GM12878 (cell line): ENCODE results near the gene SPATA3. TPM values are rescaled to one million over a fixed set of nuclear protein-coding genes. Genes with fewer than 3 reads are reported as not detected.

Experiments
- ATAC-seq: fragments of 200-7000 bp; cut with Tn5 transposase; 3 replicates; pipeline ENCODE4 v1.9.1; 2020; ENCODE audit warnings: mild to moderate bottlenecking, moderate library complexity
- BruUV-seq: library from RNA; stranded (reverse); fragments of 400-500 nt; replicated peaks from 2 replicates; lab custom pipeline; 2021; lab: Mats Ljungman, UMichigan
- CTCF ChIA-PET: fragments of 300-600 bp; sonication (Branson Sonifier 250); formaldehyde crosslinking; extraction: SDS; loops from one replicate; lab custom pipeline; 2021; ENCODE audit warnings: inconsistent platforms; lab: Yijun Ruan, JAX
- POLR2A ChIA-PET: fragments of 350-600 bp; formaldehyde crosslinking; extraction: SDS; loops from one replicate; lab custom pipeline; 2021; ENCODE audit warnings: inconsistent platforms; lab: Charles Lee
- RAD21 ChIA-PET: fragments of 300-600 bp; sonication (Branson Sonifier 250); formaldehyde crosslinking; loops from one replicate; lab custom pipeline; 2023; ENCODE audit warnings: antibody characterized with exemption; ENCODE audit not compliant: unreplicated experiment; lab: Charles Lee
- SMC1A ChIA-PET: fragments of 300-600 bp; sonication (Branson Sonifier 250); formaldehyde crosslinking; loops from one replicate; lab custom pipeline; 2023; ENCODE audit not compliant: unreplicated experiment, uncharacterized antibody; lab: Charles Lee
- DNase-seq: peaks from one replicate; pipeline ENCODE4 v3.0.0-alpha.2; 2011; ENCODE audit warnings: low read depth, low spot score
- FAIRE-seq: peaks from 3 replicates; lab custom pipeline; 2011; peaks lifted over from hg19 to GRCh38; lab: Jason Lieb, UNC
- H2AFZ ChIP-seq: 2 replicates; pipeline ENCODE4 v1.6.0; 2011; ENCODE audit warnings: low read depth, low read length, control low read depth; ENCODE audit not compliant: control insufficient read depth
- H3K27ac ChIP-seq: 2 replicates; pipeline ENCODE4 v1.5.1; 2011; ENCODE audit warnings: control low read depth; ENCODE audit not compliant: control insufficient read depth, insufficient read depth
- H3K27me3 ChIP-seq, 2 experiments: replicated peaks in 1 of 2; 2 replicates each; pipeline versions ENCODE4 v1.6.0 to v1.6.1; 2011; ENCODE audit warnings: low read length in 1 of 2; ENCODE audit not compliant: control insufficient read depth in 2 of 2, insufficient read depth in 2 of 2
- H3K36me3 ChIP-seq, 2 experiments: 2 replicates each; pipeline ENCODE4 v1.5.1; 2011; ENCODE audit warnings: low read length in 1 of 2; ENCODE audit not compliant: control insufficient read depth in 2 of 2, insufficient read depth in 2 of 2
- H3K4me1 ChIP-seq: 2 replicates; pipeline ENCODE4 v1.6.1; 2011; ENCODE audit warnings: mild to moderate bottlenecking, low read length, moderate library complexity, mixed read lengths; ENCODE audit not compliant: control insufficient read depth, insufficient read depth
- H3K4me2 ChIP-seq: 2 replicates; pipeline ENCODE4 v1.6.0; 2011; ENCODE audit warnings: control low read depth; ENCODE audit not compliant: control insufficient read depth, insufficient read depth
- H3K4me3 ChIP-seq: fragments of 200-600 bp; sonication (generic); 2 replicates; pipeline ENCODE4 v1.5.1; 2016
- H3K79me2 ChIP-seq: 2 replicates; pipeline ENCODE4 v1.6.0; 2011; ENCODE audit warnings: low read length; ENCODE audit not compliant: control insufficient read depth, insufficient read depth
- H3K9ac ChIP-seq: 2 replicates; pipeline ENCODE4 v1.8.0; 2011; ENCODE audit warnings: low read length, control low read depth, mixed read lengths; ENCODE audit not compliant: control insufficient read depth, insufficient read depth
- H3K9me3 ChIP-seq: replicated peaks from 3 replicates; pipeline ENCODE4 v1.5.1; 2011; ENCODE audit warnings: mild to moderate bottlenecking, low read length; ENCODE audit not compliant: control insufficient read depth, insufficient read depth
- H4K20me1 ChIP-seq: 2 replicates; pipeline ENCODE4 v1.6.0; 2011; ENCODE audit not compliant: control insufficient read depth, insufficient read depth
- BHLHE40 ChIP-seq, 2 experiments: fragments of 450-650 bp in 1 of 2; IDR thresholded peaks; 2 replicates each; pipeline ENCODE4 v1.6.1; 2011 to 2017; ENCODE audit warnings: low read depth in 2 of 2, borderline replicate concordance in 1 of 2, improper control_type of control experiment in 1 of 2, low read length in 1 of 2, mild to moderate bottlenecking in 1 of 2
- CBFB ChIP-seq: IDR thresholded peaks from 2 replicates; pipeline ENCODE4 v1.6.1; 2016; ENCODE audit warnings: antibody characterized with exemption, low read depth
- HDGF ChIP-seq: fragments of 450-650 bp; IDR thresholded peaks from 2 replicates; pipeline ENCODE4 v1.6.1; 2016; ENCODE audit warnings: antibody characterized with exemption
- POLR2A ChIP-seq: IDR thresholded peaks from 2 replicates; pipeline ENCODE4 v1.6.1; 2011; ENCODE audit warnings: low read depth, mild to moderate bottlenecking, low read length
- POLR2AphosphoS5 ChIP-seq: IDR thresholded peaks from 2 replicates; pipeline ENCODE4 v1.6.1; 2011; ENCODE audit warnings: mild to moderate bottlenecking, low read length, inconsistent platforms
- POU2F2 ChIP-seq: IDR thresholded peaks from 3 replicates; pipeline ENCODE4 v1.6.1; 2011; ENCODE audit warnings: low read depth, mild to moderate bottlenecking, low read length, borderline replicate concordance
- SMAD5 ChIP-seq: IDR thresholded peaks from 2 replicates; pipeline ENCODE4 v1.6.1; 2016; ENCODE audit warnings: antibody characterized with exemption, low read depth
- ZNF384 ChIP-seq: IDR thresholded peaks from 2 replicates; pipeline ENCODE4 v1.6.1; 2012; ENCODE audit warnings: low read depth, mild to moderate bottlenecking, low read length, improper control_type of control experiment, borderline replicate concordance
- WGBS: methylation state at CpG from one replicate; pipeline ENCODE4 v1.1.6; 2016; ENCODE audit warnings: low lambda C conversion rate; ENCODE audit not compliant: insufficient replicate concordance, insufficient coverage; ENCODE audit errors: missing lambda C conversion rate; 5-methylcytosine and 5-hydroxymethylcytosine counted together
- in situ Hi-C: fragments of 300-500 bp; cut with MboI; formaldehyde crosslinking; loops from 9 replicates; pipeline ENCODE4 v1.14.3; 2018; ENCODE audit warnings: mixed read lengths
- intact Hi-C: fragments of 100-400 bp; cut with micrococcal nuclease; formaldehyde crosslinking; loops from one replicate; pipeline ENCODE4 v1.14.2; 2022; ENCODE audit not compliant: unreplicated experiment
- polyA plus RNA-seq, 11 experiments: library from polyadenylated mRNA; depleted of rRNA in 4 of 11; unstranded in 6 of 11; stranded (reverse) in 5 of 11; fragments of >200 nt; fragmentation: Nextera tagmentation in 4 of 11; fragmentation: Illumina TruSeq in 1 of 11; extraction: Ambion mirVana in 4 of 11; extraction: Trizol in 1 of 11; gene quantifications; 1 replicate in 1 of 11; 2 replicates in 10 of 11; pipeline versions ENCODE4 v1.2.1 to v1.2.3, GENCODE V29; 2011 to 2016; ENCODE audit warnings: inconsistent platforms in 2 of 11, missing spikeins in 2 of 11, low read depth in 1 of 11
- total RNA-seq, 4 experiments: library from RNA; depleted of rRNA in 3 of 4; stranded (reverse); fragments of >200 nt in 3 of 4; fragmentation: Illumina TruSeq in 1 of 4; extraction: Trizol in 1 of 4; gene quantifications; 2 replicates each; pipeline versions ENCODE4 v1.2.1 to v1.2.3, GENCODE V29; 2013 to 2021
- TF ChIP-seq, protein P1 (sequence below): fragments of 450-650 bp; IDR thresholded peaks from 2 replicates; pipeline ENCODE4 v1.6.1; 2018; ENCODE audit warnings: mild to moderate bottlenecking, low read depth, moderate library complexity; ENCODE audit not compliant: partially characterized antibody
- TF ChIP-seq, protein P2 (sequence below): fragments of 450-650 bp; IDR thresholded peaks from 2 replicates; pipeline ENCODE4 v1.6.1; 2016; ENCODE audit warnings: mild to moderate bottlenecking
- TF ChIP-seq, protein P3 (sequence below): fragments of 450-650 bp; IDR thresholded peaks from 2 replicates; pipeline ENCODE4 v1.6.1; 2017; ENCODE audit warnings: mild to moderate bottlenecking, moderate library complexity

The SPATA3 gene
- total and polyA plus RNA-seq, 10 of the 15 experiments (the other 5 are each of a cell fraction or from before 2014, with no cell fraction given): not detected

DNA sequence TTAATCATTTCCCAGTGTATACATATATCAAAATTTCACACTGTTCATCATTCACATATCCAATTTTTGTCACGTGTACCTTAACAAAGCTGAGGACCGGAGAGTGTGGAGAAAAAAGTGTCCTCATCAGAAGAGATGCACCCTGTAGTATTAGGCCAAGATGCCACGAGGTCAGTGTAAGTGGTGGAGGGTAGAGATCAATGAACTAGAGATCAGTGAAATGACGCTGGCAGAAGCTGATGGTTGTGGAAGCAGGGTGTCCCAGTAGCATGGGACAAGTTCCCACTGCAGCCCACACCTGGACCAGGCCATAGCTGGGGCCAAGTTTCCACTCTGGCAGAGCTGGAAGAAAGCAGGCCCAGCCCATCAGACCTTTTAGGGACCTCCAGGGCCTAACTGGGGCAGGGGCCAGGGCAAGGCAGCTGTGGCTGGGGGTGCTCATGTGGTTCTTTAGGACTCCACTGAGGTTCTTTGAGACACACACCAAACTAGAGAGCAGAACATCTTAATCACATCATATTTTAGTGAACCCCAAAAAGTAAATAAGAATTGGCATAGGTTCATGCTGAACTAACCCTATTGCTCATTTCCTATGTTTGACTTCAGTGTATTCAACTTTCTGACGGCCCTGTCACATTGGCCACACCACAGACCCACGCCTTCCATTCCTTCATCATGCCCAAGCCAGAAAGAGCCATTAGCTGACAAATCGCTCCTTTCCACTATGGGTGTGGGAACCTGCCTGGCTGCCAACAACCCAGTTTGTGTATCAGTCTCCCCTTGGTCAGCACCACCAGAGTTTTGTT, 49.3 kb upstream of the SPATA3 start:
- intact Hi-C loops: loop anchor here (10.0 kb wide), 1 partner anchor 282 kb away; no protein-coding TSS in a partner anchor
- no TSS peak for BruUV-seq
- H3K4me2 ChIP-seq: peak overlapping the region; percentile 87
- H3K36me3 ChIP-seq: no peaks in the 10 kb centered on the region
- H3K27ac ChIP-seq: peak overlapping the region; percentile 99
- FAIRE-seq (no peak), ATAC-seq (no peak; the same call in 2 of the 3 replicates), DNase-seq (no peak)
- in situ Hi-C loops: no loop called here
- H4K20me1 ChIP-seq: no peaks in the 10 kb centered on the region
- H3K9ac ChIP-seq: peak overlapping the region; percentile 94
- H3K9me3 ChIP-seq: no peaks in the 10 kb centered on the region
- no peaks in the 10 kb centered on the region for H3K27me3 ChIP-seq
- POLR2A ChIA-PET: interaction anchor here (0.8 to 17.2 kb wide), 8 partner anchors 9 to 37 kb away, joined by 3 to 192 read pairs (median 11); partner anchors contain the start of gene GPR55
- no peak overlapping the region for H2AFZ ChIP-seq
- H3K4me3 ChIP-seq: peak overlapping the region; percentile 85
- CTCF ChIA-PET: interaction anchor here (0.6 to 28.4 kb wide), 11 partner anchors 12 to 98 kb away, joined by 3 to 372 read pairs (median 3); partner anchors contain the start of gene GPR55
- WGBS: 17% methylated on average over 7 of the region's 7 CpGs
- peaks cover 72% of the 10 kb centered on the region for H3K79me2 ChIP-seq
- peaks cover 59% of the 10 kb centered on the region for H3K4me1 ChIP-seq
- RAD21 ChIA-PET: interaction anchor here (1.1 to 22.2 kb wide), 9 partner anchors 9 to 38 kb away, joined by 3 to 400 read pairs (median 16); partner anchors contain the start of gene GPR55
- SMC1A ChIA-PET: interaction anchor here (1.1 to 21.6 kb wide), 6 partner anchors 9 to 38 kb away, joined by 4 to 411 read pairs (median 135); partner anchors contain the start of gene GPR55
- TF ChIP-seq, protein P1, sequence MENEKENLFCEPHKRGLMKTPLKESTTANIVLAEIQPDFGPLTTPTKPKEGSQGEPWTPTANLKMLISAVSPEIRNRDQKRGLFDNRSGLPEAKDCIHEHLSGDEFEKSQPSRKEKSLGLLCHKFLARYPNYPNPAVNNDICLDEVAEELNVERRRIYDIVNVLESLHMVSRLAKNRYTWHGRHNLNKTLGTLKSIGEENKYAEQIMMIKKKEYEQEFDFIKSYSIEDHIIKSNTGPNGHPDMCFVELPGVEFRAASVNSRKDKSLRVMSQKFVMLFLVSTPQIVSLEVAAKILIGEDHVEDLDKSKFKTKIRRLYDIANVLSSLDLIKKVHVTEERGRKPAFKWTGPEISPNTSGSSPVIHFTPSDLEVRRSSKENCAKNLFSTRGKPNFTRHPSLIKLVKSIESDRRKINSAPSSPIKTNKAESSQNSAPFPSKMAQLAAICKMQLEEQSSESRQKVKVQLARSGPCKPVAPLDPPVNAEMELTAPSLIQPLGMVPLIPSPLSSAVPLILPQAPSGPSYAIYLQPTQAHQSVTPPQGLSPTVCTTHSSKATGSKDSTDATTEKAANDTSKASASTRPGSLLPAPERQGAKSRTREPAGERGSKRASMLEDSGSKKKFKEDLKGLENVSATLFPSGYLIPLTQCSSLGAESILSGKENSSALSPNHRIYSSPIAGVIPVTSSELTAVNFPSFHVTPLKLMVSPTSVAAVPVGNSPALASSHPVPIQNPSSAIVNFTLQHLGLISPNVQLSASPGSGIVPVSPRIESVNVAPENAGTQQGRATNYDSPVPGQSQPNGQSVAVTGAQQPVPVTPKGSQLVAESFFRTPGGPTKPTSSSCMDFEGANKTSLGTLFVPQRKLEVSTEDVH: no peak
- peak; percentile 26; the same call in 1 of the 2 replicates for TF ChIP-seq POLR2A
- peak; percentile 39; the same call in 1 of the 2 replicates for TF ChIP-seq HDGF
- no peak for TF ChIP-seq ZNF384
- peak; percentile 81 for TF ChIP-seq POLR2AphosphoS5
- no peak for TF ChIP-seq BHLHE40 (IDR thresholded peaks at IDR 0.05; ENCODE audit: borderline replicate concordance in 1 of 2, low read depth in 2 of 2, low read length in 1 of 2)
- TF ChIP-seq, protein P2, sequence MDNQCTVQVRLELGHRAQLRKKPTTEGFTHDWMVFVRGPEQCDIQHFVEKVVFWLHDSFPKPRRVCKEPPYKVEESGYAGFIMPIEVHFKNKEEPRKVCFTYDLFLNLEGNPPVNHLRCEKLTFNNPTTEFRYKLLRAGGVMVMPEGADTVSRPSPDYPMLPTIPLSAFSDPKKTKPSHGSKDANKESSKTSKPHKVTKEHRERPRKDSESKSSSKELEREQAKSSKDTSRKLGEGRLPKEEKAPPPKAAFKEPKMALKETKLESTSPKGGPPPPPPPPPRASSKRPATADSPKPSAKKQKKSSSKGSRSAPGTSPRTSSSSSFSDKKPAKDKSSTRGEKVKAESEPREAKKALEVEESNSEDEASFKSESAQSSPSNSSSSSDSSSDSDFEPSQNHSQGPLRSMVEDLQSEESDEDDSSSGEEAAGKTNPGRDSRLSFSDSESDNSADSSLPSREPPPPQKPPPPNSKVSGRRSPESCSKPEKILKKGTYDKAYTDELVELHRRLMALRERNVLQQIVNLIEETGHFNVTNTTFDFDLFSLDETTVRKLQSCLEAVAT: 0 out of 2 replicates have a peak, but pooled peaks have one; percentile 8
- TF ChIP-seq CBFB: no peak
- TF ChIP-seq POU2F2: peak; percentile 67; the same call in 1 of the 3 replicates
- TF ChIP-seq, protein P3, sequence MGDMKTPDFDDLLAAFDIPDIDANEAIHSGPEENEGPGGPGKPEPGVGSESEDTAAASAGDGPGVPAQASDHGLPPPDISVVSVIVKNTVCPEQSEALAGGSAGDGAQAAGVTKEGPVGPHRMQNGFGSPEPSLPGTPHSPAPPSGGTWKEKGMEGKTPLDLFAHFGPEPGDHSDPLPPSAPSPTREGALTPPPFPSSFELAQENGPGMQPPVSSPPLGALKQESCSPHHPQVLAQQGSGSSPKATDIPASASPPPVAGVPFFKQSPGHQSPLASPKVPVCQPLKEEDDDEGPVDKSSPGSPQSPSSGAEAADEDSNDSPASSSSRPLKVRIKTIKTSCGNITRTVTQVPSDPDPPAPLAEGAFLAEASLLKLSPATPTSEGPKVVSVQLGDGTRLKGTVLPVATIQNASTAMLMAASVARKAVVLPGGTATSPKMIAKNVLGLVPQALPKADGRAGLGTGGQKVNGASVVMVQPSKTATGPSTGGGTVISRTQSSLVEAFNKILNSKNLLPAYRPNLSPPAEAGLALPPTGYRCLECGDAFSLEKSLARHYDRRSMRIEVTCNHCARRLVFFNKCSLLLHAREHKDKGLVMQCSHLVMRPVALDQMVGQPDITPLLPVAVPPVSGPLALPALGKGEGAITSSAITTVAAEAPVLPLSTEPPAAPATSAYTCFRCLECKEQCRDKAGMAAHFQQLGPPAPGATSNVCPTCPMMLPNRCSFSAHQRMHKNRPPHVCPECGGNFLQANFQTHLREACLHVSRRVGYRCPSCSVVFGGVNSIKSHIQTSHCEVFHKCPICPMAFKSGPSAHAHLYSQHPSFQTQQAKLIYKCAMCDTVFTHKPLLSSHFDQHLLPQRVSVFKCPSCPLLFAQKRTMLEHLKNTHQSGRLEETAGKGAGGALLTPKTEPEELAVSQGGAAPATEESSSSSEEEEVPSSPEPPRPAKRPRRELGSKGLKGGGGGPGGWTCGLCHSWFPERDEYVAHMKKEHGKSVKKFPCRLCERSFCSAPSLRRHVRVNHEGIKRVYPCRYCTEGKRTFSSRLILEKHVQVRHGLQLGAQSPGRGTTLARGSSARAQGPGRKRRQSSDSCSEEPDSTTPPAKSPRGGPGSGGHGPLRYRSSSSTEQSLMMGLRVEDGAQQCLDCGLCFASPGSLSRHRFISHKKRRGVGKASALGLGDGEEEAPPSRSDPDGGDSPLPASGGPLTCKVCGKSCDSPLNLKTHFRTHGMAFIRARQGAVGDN: peak; percentile 61
- TF ChIP-seq SMAD5: peak; percentile 17; the same call in 1 of the 2 replicates
